ENCODE measurements around the gene SYT9. TPM values are rescaled to one million over a fixed set of nuclear protein-coding genes. Genes with fewer than 3 reads are reported as not detected.

The SYT9 gene
- total and polyA plus RNA-seq, 4 donors: 0.01 to 0.12 TPM; not detected in 2

DNA sequence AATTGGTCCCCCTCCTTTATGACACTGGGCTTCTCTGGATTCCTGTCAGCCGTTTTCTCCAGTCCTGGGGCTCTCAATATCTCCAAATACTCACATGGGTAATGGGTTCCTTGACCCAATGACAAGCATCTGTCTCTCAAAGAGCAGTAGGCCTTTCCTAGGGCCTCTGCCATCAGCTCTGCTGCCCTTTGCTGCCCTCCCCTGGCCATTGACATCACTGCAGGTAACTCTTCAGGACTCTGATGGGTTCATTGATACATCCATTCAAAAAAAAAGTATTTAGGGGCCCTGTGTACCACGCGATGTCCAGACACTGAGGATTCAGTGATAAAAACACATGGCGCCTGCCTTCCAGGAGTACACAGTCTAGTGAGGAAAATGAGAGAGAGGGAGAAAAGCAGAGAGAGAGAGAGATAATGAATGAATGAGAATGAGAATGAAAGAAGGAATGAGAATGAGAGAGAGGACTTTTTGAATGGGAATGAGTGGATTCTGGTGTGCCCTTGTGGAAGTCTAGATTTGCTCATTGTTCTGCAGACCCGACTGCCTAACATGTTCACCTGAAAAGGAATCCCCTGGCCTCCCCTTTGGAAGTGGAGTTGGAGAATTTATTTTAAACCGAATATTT lies 191.0 kb downstream of the SYT9 start:
- Histone ChIP-seq H3K27me3 (ENCODE audit: control insufficient read depth in 3 of 3, insufficient read depth in 3 of 3, low read length in 2 of 3) (peaks cover 0 to 7% (median 0%) of the 10 kb centered on the region in 3 donors), H3K9me3 (ENCODE audit: control insufficient read depth in 4 of 4, insufficient read depth in 3 of 4, low read length in 3 of 4) (no peaks in the 10 kb centered on the region), H3K9ac (ENCODE audit: insufficient read depth in 1 of 2, low read length in 2 of 2) (no peak overlapping the region), H3K27ac (ENCODE audit: low read depth in 1 of 2, low read length in 1 of 2) (no peak overlapping the region), H3K36me3 (ENCODE audit: control insufficient read depth in 4 of 4, insufficient read depth in 4 of 4, low read length in 4 of 4) (no peaks in the 10 kb centered on the region), H3K4me1 (ENCODE audit: control insufficient read depth in 5 of 5, insufficient read depth in 5 of 5, low read length in 5 of 5) (peaks cover 0 to 13% (median 0%) of the 10 kb centered on the region in 5 donors), H3K4me3 (no peak overlapping the region)
- DNase-seq (peak; percentile 55 to 68 (median 57)), ATAC-seq (ENCODE audit: insufficient read depth, low FRiP score) (peak; percentile 60)
- TF ChIP-seq CTCF (IDR thresholded peaks at IDR 0.05; ENCODE audit: control extremely low read depth, extremely low read depth): peak; percentile 66
- WGBS, 2 donors: 28 to 29% methylated on average over 6 of the region's 6 CpGs

- Histone ChIP-seq H3K27me3 (ENCODE audit: control insufficient read depth in 3 of 3, insufficient read depth in 3 of 3, low read length in 2 of 3) (peaks cover 0 to 5% (median 0%) of the 10 kb centered on the region in 3 donors), H3K9ac (ENCODE audit: insufficient read depth in 1 of 2, low read length in 2 of 2) (no peak overlapping the region), H3K27ac (ENCODE audit: low read depth in 1 of 2, low read length in 1 of 2) (no peak overlapping the region), H3K4me3 (no peak overlapping the region), H3K4me1 (ENCODE audit: control insufficient read depth in 5 of 5, insufficient read depth in 5 of 5, low read length in 5 of 5) (peaks cover 0 to 14% (median under 1%) of the 10 kb centered on the region in 5 donors), H3K36me3 (ENCODE audit: control insufficient read depth in 4 of 4, insufficient read depth in 4 of 4, low read length in 4 of 4) (no peaks in the 10 kb centered on the region), H3K9me3 (ENCODE audit: control insufficient read depth in 4 of 4, insufficient read depth in 3 of 4, low read length in 3 of 4) (no peaks in the 10 kb centered on the region)
- peak in 2 of 3 donors; percentile 10 to 29 for DNase-seq
- no peak for TF ChIP-seq CTCF (IDR thresholded peaks at IDR 0.05; ENCODE audit: control extremely low read depth, extremely low read depth)
- ATAC-seq (ENCODE audit: insufficient read depth, low FRiP score): no peak
- WGBS, 2 donors: 72 to 73% methylated on average over 6 of the region's 6 CpGs
These were observed 192.6 kb downstream of the SYT9 start for GRCh38 chr11:7444091-7444981.

- Histone ChIP-seq H3K4me1 (ENCODE audit: control insufficient read depth in 5 of 5, insufficient read depth in 5 of 5, low read length in 5 of 5) (peaks cover 0 to 18% (median 9%) of the 10 kb centered on the region in 5 donors), H3K27me3 (ENCODE audit: control insufficient read depth in 3 of 3, insufficient read depth in 3 of 3, low read length in 2 of 3) (peaks cover 0 to 4% (median 0%) of the 10 kb centered on the region in 3 donors), H3K4me3 (no peak overlapping the region), H3K36me3 (ENCODE audit: control insufficient read depth in 4 of 4, insufficient read depth in 4 of 4, low read length in 4 of 4) (no peaks in the 10 kb centered on the region), H3K9me3 (ENCODE audit: control insufficient read depth in 4 of 4, insufficient read depth in 3 of 4, low read length in 3 of 4) (no peaks in the 10 kb centered on the region), H3K27ac (ENCODE audit: low read depth in 1 of 2, low read length in 1 of 2) (no peak overlapping the region), H3K9ac (ENCODE audit: insufficient read depth in 1 of 2, low read length in 2 of 2) (no peak overlapping the region)
- ATAC-seq (ENCODE audit: insufficient read depth, low FRiP score): no peak
- WGBS, 2 donors: 79 to 88% methylated on average over 5 of the region's 5 CpGs
- TF ChIP-seq CTCF (IDR thresholded peaks at IDR 0.05; ENCODE audit: control extremely low read depth, extremely low read depth): no peak
- no peak for DNase-seq
These were observed 193.9 kb downstream of the SYT9 start for GRCh38 chr11:7445564-7445963.

Data from lung (tissue), 12 donors.